Epithelial cell of esophagus (primary cell): ENCODE results near the gene MAD1L1.

Experiments used
- DNase-seq: peaks from one replicate; pipeline ENCODE4 v3.0.0; 2010; ENCODE audit warnings: low read depth
- H3K4me3 ChIP-seq: 2 replicates; pipeline ENCODE4 v1.5.1; 2011; ENCODE audit warnings: mild to moderate bottlenecking, low read length, control low read depth
- TF ChIP-seq, protein P1 (sequence below): IDR thresholded peaks from 2 replicates; pipeline ENCODE4 v1.5.1; 2011; ENCODE audit warnings: low read depth, mild to moderate bottlenecking, low read length, control low read depth, inconsistent platforms; ENCODE audit not compliant: insufficient read depth; ENCODE audit errors: missing control alignments

Gene MAD1L1

DNA sequence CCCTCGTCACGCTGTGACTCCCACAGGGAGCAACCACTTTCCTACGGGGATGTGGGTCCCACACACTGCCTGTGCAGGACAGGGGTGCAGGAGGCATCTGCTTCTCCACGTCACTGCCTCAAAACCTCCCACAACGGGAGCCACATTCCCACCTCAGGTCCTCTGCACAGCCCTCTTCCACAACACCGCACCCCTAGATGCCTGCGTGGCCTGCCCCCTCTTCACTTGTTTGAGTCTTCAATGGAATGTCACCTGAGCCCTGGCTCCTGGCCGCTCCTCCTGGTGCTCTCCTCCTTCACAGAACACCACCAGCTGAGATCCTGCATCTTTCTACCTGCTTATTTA, 73.6 kb downstream of the MAD1L1 start:
- TF ChIP-seq, protein P1, sequence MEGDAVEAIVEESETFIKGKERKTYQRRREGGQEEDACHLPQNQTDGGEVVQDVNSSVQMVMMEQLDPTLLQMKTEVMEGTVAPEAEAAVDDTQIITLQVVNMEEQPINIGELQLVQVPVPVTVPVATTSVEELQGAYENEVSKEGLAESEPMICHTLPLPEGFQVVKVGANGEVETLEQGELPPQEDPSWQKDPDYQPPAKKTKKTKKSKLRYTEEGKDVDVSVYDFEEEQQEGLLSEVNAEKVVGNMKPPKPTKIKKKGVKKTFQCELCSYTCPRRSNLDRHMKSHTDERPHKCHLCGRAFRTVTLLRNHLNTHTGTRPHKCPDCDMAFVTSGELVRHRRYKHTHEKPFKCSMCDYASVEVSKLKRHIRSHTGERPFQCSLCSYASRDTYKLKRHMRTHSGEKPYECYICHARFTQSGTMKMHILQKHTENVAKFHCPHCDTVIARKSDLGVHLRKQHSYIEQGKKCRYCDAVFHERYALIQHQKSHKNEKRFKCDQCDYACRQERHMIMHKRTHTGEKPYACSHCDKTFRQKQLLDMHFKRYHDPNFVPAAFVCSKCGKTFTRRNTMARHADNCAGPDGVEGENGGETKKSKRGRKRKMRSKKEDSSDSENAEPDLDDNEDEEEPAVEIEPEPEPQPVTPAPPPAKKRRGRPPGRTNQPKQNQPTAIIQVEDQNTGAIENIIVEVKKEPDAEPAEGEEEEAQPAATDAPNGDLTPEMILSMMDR = no peak
- no peak overlapping the region for H3K4me3 ChIP-seq
- DNase-seq = no peak

- no peak for DNase-seq
- TF ChIP-seq, protein P1 = no peak
- H3K4me3 ChIP-seq = no peak overlapping the region
Observed at GRCh38 chr7:2158331-2159175, 74.2 kb downstream of the MAD1L1 start.

- H3K4me3 ChIP-seq = no peak overlapping the region
- DNase-seq = peak; percentile 69
- TF ChIP-seq, protein P1 = no peak
Observed at GRCh38 chr7:2157473-2158279, 75.1 kb downstream of the MAD1L1 start.

DNA sequence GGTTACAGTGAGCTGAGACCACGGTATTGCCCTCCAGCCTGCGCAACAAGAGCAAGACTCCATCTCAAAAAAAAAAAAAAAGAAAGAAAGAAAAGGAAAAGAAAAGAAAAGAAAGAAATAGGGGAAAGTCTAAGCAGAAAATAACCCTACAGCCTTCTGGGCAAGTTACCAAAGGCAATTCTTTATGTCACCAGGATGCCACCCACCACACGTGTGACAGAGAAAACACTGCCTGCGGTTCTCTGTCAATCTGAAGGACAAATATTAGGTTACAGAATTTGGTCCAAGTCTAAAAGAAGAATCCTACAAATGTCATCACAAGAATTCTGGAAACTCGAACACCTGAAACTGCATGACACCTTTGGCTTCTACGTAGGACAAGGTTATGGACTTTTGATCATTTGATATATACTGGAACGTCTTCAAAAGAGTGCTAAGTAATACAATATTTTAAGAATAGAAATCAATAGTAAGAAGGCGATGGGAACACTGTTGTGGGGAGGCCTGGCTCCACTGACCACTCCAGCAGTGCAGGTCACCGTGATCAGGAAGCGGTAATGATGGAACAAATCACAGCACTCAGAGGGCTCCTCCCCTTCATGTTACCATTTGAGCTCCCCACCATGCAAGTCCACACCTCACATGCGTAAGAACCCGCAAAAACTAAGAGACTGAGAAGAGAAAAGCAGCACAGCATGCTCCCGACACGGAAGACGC, 75.8 kb downstream of the MAD1L1 start:
- DNase-seq = no peak
- no peak overlapping the region for H3K4me3 ChIP-seq

GRCh38 chr7:2154831-2155230, 77.9 kb downstream of the MAD1L1 start:
- no peak overlapping the region for H3K4me3 ChIP-seq
- TF ChIP-seq, protein P1 = no peak
- no peak for DNase-seq

More for the DNA sequence above, 75.8 kb downstream of the MAD1L1 start:
- TF ChIP-seq, protein P1 = no peak

DNA sequence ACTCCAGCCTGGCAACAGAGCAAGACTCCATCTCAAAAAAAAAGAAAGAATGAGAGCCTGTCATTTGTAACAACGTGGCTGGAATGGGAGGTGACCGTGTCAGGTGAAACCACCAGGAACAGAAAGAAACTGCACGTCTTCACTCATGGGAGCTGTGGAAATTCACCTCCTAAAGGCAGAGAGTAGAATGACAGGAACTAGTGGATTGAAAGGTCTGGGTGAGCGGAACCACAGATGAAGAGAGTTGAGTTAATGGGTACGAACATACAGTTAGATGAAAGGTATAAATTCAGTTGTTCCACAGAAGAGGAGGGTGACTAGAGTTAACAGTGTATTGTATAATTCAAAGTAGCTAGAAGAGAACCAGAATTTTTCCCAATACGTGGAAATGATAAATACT, 78.6 kb downstream of the MAD1L1 start:
- H3K4me3 ChIP-seq = no peak overlapping the region
- no peak for DNase-seq
- TF ChIP-seq, protein P1 = no peak
